HL-60 (cell line): ENCODE measurements around the gene RALBP1.
"Not testable (repeated sequence)": the region's sequence is repeated elsewhere in the genome, so short reads cannot be mapped to it uniquely, and the experiment has no call there.

ENCODE experiments used
- DNase-seq, 2 experiments: peaks; one replicate each; pipeline ENCODE4 v3.0.0-alpha.2; 2010 to 2020; ENCODE audit warnings: low read depth in 1 of 2, low spot score in 1 of 2
- H3K27ac ChIP-seq: fragments of 250-450 bp; sonication (Bioruptor Pico); replicated peaks from 2 replicates; pipeline ENCODE4 v1.5.1; 2020; ENCODE audit warnings: mild to moderate bottlenecking, moderate library complexity
- H3K27me3 ChIP-seq: fragments of 250-450 bp; sonication (Bioruptor Pico); 2 replicates; pipeline ENCODE4 v1.5.1; 2021; ENCODE audit warnings: mild to moderate bottlenecking, moderate library complexity; ENCODE audit not compliant: insufficient read depth, poor library complexity, severe bottlenecking
- H3K4me3 ChIP-seq: replicated peaks from 2 replicates; pipeline ENCODE4 v1.5.1; 2011; ENCODE audit warnings: mild to moderate bottlenecking, control low read depth, low read length; ENCODE audit not compliant: insufficient read depth
- CTCF ChIP-seq: IDR thresholded peaks from one replicate; pipeline ENCODE4 v1.5.1; 2011; ENCODE audit warnings: low read length, control low read depth, inconsistent platforms; ENCODE audit not compliant: insufficient read depth
- GABPA ChIP-seq: IDR thresholded peaks from 2 replicates; pipeline ENCODE4 v1.6.1; 2012; ENCODE audit warnings: low read depth
- POLR2AphosphoS5 ChIP-seq: IDR thresholded peaks from 2 replicates; pipeline ENCODE4 v1.6.1; 2012; ENCODE audit warnings: low read depth
- REST ChIP-seq: IDR thresholded peaks from 2 replicates; pipeline ENCODE4 v1.6.1; 2012; ENCODE audit warnings: low read depth; ENCODE audit not compliant: insufficient replicate concordance
- SPI1 ChIP-seq: IDR thresholded peaks from 2 replicates; pipeline ENCODE4 v1.6.1; 2012; ENCODE audit warnings: low read depth, mild to moderate bottlenecking, borderline replicate concordance

RALBP1 gene

GRCh38 chr18:9469685-9470084 is 5.6 kb upstream of the RALBP1 start:
- Histone ChIP-seq H3K27ac (no peak overlapping the region), H3K27me3 (no peaks in the 10 kb centered on the region), H3K4me3 (no peak overlapping the region)
- DNase-seq: no peak
- TF ChIP-seq REST: no peak

GRCh38 chr18:9474108-9474982 is 968 bp upstream of the RALBP1 start:
- DNase-seq: no peak
- Histone ChIP-seq H3K27me3 (no peaks in the 10 kb centered on the region), H3K27ac (peak overlapping the region; percentile 85), H3K4me3 (peak overlapping the region; percentile 92)
- no peak for TF ChIP-seq GABPA
- TF ChIP-seq CTCF: no peak
- no peak for TF ChIP-seq SPI1
- TF ChIP-seq POLR2AphosphoS5: no peak
- no peak for TF ChIP-seq REST

GRCh38 chr18:9475643-9476591 is 604 bp downstream of the RALBP1 start:
- DNase-seq: peak in 1 of 2 experiments; percentile 74
- Histone ChIP-seq H3K27ac (peak overlapping the region; percentile 85), H3K27me3 (no peaks in the 10 kb centered on the region), H3K4me3 (peak overlapping the region; percentile 92)
- peak; percentile 86 for TF ChIP-seq SPI1
- peak; percentile 51 for TF ChIP-seq POLR2AphosphoS5
- no peak for TF ChIP-seq CTCF
- TF ChIP-seq GABPA: no peak
- TF ChIP-seq REST: peak; percentile 65

GRCh38 chr18:9476949-9477348 is 1.6 kb downstream of the RALBP1 start:
- peak overlapping the region; percentile 85 for H3K27ac ChIP-seq
- H3K4me3 ChIP-seq: peak overlapping the region; percentile 92
- DNase-seq, H3K27me3 ChIP-seq: not testable (repeated sequence)
